ENCODE results near the gene YJEFN3.

Gene YJEFN3

GRCh38 chr19:19507354-19507753, 21.4 kb upstream of the YJEFN3 start:
- TF ChIP-seq, protein P1, sequence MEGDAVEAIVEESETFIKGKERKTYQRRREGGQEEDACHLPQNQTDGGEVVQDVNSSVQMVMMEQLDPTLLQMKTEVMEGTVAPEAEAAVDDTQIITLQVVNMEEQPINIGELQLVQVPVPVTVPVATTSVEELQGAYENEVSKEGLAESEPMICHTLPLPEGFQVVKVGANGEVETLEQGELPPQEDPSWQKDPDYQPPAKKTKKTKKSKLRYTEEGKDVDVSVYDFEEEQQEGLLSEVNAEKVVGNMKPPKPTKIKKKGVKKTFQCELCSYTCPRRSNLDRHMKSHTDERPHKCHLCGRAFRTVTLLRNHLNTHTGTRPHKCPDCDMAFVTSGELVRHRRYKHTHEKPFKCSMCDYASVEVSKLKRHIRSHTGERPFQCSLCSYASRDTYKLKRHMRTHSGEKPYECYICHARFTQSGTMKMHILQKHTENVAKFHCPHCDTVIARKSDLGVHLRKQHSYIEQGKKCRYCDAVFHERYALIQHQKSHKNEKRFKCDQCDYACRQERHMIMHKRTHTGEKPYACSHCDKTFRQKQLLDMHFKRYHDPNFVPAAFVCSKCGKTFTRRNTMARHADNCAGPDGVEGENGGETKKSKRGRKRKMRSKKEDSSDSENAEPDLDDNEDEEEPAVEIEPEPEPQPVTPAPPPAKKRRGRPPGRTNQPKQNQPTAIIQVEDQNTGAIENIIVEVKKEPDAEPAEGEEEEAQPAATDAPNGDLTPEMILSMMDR (IDR thresholded peaks at IDR 0.05; ENCODE audit: low read depth, low read length): no peak
- no peak for TF ChIP-seq MYC (IDR thresholded peaks at IDR 0.05; ENCODE audit: low read depth, low read length)
- TF ChIP-seq, protein P2, sequence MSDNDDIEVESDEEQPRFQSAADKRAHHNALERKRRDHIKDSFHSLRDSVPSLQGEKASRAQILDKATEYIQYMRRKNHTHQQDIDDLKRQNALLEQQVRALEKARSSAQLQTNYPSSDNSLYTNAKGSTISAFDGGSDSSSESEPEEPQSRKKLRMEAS (IDR thresholded peaks at IDR 0.05; ENCODE audit: low read depth, low read length): no peak
- no peak for TF ChIP-seq POLR2A (IDR thresholded peaks at IDR 0.05; ENCODE audit: extremely low read depth, insufficient read length)
- DNase-seq (ENCODE audit: low read depth): no peak
- no peak overlapping the region for H3K4me3 ChIP-seq (ENCODE audit: low read depth, low read length)

DNA sequence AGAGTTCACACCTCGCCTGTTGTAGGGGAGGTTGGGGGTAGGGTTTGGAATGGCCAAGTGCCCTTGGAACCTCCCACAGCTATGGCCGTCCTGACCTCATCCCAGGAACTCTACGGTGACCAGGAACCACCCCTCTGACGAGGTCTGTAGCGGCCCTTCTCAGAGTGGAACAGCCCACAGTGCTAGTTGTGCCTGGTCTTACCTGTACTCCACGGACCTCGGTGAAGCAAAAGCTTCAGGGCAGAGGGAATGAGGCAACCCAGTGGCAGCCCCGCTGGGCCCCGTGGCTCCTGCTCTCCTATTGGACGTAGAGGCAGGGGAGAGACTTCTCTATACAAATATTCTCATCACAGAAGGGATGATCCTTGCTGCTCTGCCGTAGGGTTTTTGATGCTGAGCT, 20.5 kb upstream of the YJEFN3 start:
- no peak for DNase-seq (ENCODE audit: low read depth)
- TF ChIP-seq POLR2A (IDR thresholded peaks at IDR 0.05; ENCODE audit: extremely low read depth, insufficient read length) (no peak), MYC (IDR thresholded peaks at IDR 0.05; ENCODE audit: low read depth, low read length) (no peak)
- TF ChIP-seq, protein P1 (IDR thresholded peaks at IDR 0.05; ENCODE audit: low read depth, low read length): no peak
- TF ChIP-seq, protein P2 (IDR thresholded peaks at IDR 0.05; ENCODE audit: low read depth, low read length): no peak

DNA sequence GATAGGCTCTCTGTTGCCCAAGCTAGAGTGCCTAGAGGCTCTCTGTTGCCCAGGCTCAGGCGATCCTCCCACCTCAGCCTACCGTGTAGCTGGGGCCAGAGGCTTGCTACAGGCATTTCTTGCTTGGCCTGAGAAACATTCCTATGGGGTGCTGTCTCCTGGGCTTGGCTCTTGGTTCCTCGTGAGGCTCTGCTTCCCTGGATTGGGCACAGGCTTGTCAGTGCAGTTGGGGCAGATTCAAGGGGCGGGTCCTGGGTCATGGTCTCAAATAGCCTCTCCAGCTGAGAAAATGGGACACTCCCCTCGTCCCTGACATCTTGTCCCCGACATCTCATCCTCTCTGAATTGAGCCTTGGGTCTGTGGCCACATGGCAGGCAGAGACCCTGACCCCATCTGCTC, 18.3 kb upstream of the YJEFN3 start:
- DNase-seq (ENCODE audit: low read depth): no peak
- H3K4me3 ChIP-seq (ENCODE audit: low read depth, low read length): no peak overlapping the region
- TF ChIP-seq POLR2A (IDR thresholded peaks at IDR 0.05; ENCODE audit: extremely low read depth, insufficient read length): no peak

More for the DNA sequence above, 20.5 kb upstream of the YJEFN3 start:
- no peak overlapping the region for H3K4me3 ChIP-seq (ENCODE audit: low read depth, low read length)

DNA sequence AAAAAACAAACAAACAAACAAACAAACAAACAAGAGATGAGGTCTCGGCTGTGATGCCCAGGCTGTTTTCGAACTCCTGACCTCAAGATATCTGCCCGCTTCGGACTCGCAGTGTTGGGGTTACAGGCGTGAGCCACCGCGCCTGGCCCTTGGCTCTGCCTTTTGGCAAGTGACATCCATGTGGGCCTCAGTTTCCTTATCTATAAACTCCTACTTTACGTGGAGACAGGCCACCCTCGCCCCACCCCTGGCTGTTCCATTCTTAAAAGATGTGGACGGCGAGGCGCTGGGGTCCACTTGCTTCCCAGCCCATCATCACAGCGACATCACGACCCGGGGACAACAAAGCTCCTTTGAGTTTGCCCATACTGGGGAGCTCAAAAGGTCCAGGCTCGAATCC, 15.0 kb upstream of the YJEFN3 start:
- TF ChIP-seq, protein P1 (IDR thresholded peaks at IDR 0.05; ENCODE audit: low read depth, low read length): no peak
- TF ChIP-seq POLR2A (IDR thresholded peaks at IDR 0.05; ENCODE audit: extremely low read depth, insufficient read length) (no peak), MYC (IDR thresholded peaks at IDR 0.05; ENCODE audit: low read depth, low read length) (no peak)
- TF ChIP-seq, protein P2 (IDR thresholded peaks at IDR 0.05; ENCODE audit: low read depth, low read length): no peak
- H3K4me3 ChIP-seq (ENCODE audit: low read depth, low read length): no peak overlapping the region
- DNase-seq (ENCODE audit: low read depth): no peak

- no peak for DNase-seq (ENCODE audit: low read depth)
- TF ChIP-seq POLR2A (IDR thresholded peaks at IDR 0.05; ENCODE audit: extremely low read depth, insufficient read length) (no peak), MYC (IDR thresholded peaks at IDR 0.05; ENCODE audit: low read depth, low read length) (no peak)
- TF ChIP-seq, protein P1 (IDR thresholded peaks at IDR 0.05; ENCODE audit: low read depth, low read length): no peak
- TF ChIP-seq, protein P2 (IDR thresholded peaks at IDR 0.05; ENCODE audit: low read depth, low read length): no peak
- H3K4me3 ChIP-seq (ENCODE audit: low read depth, low read length): no peak overlapping the region
These were observed 14.5 kb upstream of the YJEFN3 start for GRCh38 chr19:19514215-19514657.

DNA sequence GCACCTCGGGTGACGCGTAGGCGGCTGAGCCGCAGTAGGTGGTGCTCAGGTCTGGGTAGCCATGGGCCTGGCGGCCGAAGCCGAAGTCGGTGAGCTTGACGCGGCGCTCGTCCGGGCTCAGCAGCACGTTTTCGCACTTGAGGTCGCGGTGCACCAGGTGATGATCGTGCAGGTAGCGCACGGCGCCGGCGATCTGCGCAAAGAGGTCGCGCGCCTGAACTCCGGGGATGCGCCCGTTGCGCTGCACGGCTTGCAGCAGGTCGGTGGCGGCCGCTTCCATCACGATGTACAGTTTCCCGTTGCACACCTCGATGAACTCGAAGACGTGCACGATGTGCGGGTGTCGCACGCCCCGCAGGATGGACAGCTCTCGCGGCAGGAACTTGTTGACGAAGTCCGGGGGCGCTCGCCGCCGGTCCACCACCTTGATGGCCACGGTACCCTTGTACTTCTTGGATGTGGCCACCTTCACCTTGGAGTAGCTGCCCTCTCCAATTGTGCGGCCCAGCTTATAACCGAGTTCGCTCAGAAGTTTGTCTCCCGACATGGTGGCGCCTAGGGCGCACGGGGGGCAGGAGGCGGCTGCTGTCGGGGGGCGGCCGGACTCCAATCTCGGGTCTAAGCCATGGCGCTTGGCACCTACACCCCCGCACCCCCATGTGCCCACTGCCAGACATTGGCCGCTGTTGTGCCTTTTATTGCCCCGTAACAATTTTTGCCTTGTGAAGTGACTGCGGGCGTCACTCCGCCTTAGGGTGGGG, 13.7 kb upstream of the YJEFN3 start, which contains the start of gene TSSK6:
Gene TSSK6, minus strand, starts transcription at position 668 of the 761 bp plus-strand sequence. Its CDS starts 121 bp downstream, at position 547.
- H3K4me3 ChIP-seq (ENCODE audit: low read depth, low read length): peak within 1 kb of the TSS; percentile 83
- no peak for DNase-seq (ENCODE audit: low read depth)
- TF ChIP-seq, protein P1 (IDR thresholded peaks at IDR 0.05; ENCODE audit: low read depth, low read length): no peak
- TF ChIP-seq, protein P2 (IDR thresholded peaks at IDR 0.05; ENCODE audit: low read depth, low read length): no peak
- TF ChIP-seq POLR2A (IDR thresholded peaks at IDR 0.05; ENCODE audit: extremely low read depth, insufficient read length): no peak
- TF ChIP-seq MYC (IDR thresholded peaks at IDR 0.05; ENCODE audit: low read depth, low read length): no peak

Measured in NB4 (cell line).